PC-3 (cell line): Measurements from ENCODE around the gene METTL5.

Source experiments
- CTCF ChIP-seq: fragments of 300-600 bp; sonication (generic); conservative IDR thresholded peaks from 2 replicates; pipeline ENCODE4 v1.5.1; 2017; ENCODE audit warnings: antibody characterized with exemption, low read depth, mild to moderate bottlenecking, low read length
- EZH2phosphoT487 ChIP-seq: fragments of 300-600 bp; sonication (generic); IDR thresholded peaks from 2 replicates; pipeline ENCODE4 v1.6.1; 2018; ENCODE audit warnings: mild to moderate bottlenecking, antibody characterized with exemption, low read length, borderline replicate concordance

- TF ChIP-seq CTCF (no peak), EZH2phosphoT487 (no peak)
Measured at GRCh38 chr2:169849710-169850109, 25.0 kb upstream of the METTL5 start.
